Endothelial cell of umbilical vein (primary cell): ENCODE results near the gene SELE. TPM values are rescaled to one million over a fixed set of nuclear protein-coding genes. Genes with fewer than 3 reads are reported as not detected.

ENCODE experiments used
- BruUV-seq: library from RNA; stranded (reverse); fragments of 400-500 nt; replicated peaks from 2 replicates; lab custom pipeline; 2021; lab: Mats Ljungman, UMichigan
- CTCF ChIA-PET: fragments of 300-600, 350-600 bp; sonication (Branson Sonifier 250); formaldehyde crosslinking; loops from one replicate; lab custom pipeline; 2021; ENCODE audit warnings: antibody characterized with exemption, inconsistent platforms; lab: Charles Lee
- POLR2A ChIA-PET: fragments of 300-600, 350-600 bp; sonication (Branson Sonifier 250); formaldehyde crosslinking; loops from one replicate; lab custom pipeline; 2021; ENCODE audit warnings: antibody characterized with exemption, inconsistent platforms; lab: Charles Lee
- DNase-seq: peaks from one replicate; pipeline ENCODE4 v3.0.0-alpha.2; 2011; ENCODE audit warnings: low read depth, low spot score
- FAIRE-seq: peaks from 2 replicates; lab custom pipeline; 2011; peaks lifted over from hg19 to GRCh38; lab: Jason Lieb, UNC
- H2AFZ ChIP-seq: 2 replicates; pipeline ENCODE4 v1.6.0; 2012; ENCODE audit warnings: low read depth, low read length, control low read depth, inconsistent platforms
- H3K27ac ChIP-seq: 2 replicates; pipeline ENCODE4 v1.5.1; 2011; ENCODE audit warnings: low read depth, mild to moderate bottlenecking, control low read depth, low read length, moderate library complexity; ENCODE audit not compliant: insufficient read depth
- H3K27me3 ChIP-seq, 2 experiments: 2 replicates each; pipeline versions ENCODE4 v1.6.0 to v1.6.1; 2011; ENCODE audit warnings: low read length in 2 of 2, mixed read lengths in 1 of 2; ENCODE audit not compliant: control insufficient read depth in 2 of 2, insufficient read depth in 2 of 2
- H3K36me3 ChIP-seq, 2 experiments: 2 replicates in 1 of 2; 3 replicates in 1 of 2; pipeline ENCODE4 v1.5.1; 2011; ENCODE audit warnings: low read length in 2 of 2, mild to moderate bottlenecking in 1 of 2, moderate library complexity in 1 of 2; ENCODE audit not compliant: control insufficient read depth in 2 of 2, insufficient read depth in 2 of 2; ENCODE audit errors: extremely low read depth in 1 of 2
- H3K4me1 ChIP-seq: 3 replicates; pipeline ENCODE4 v1.5.1; 2011; ENCODE audit warnings: mild to moderate bottlenecking, low read length; ENCODE audit not compliant: control insufficient read depth, insufficient read depth; ENCODE audit errors: extremely low read depth
- H3K4me2 ChIP-seq: 2 replicates; pipeline ENCODE4 v1.6.1; 2011; ENCODE audit warnings: low read length, control low read depth, mixed read lengths; ENCODE audit not compliant: insufficient read depth
- H3K4me3 ChIP-seq, 3 experiments: fragments of 200-600 bp in 1 of 3; sonication (generic), shearing (Covaris generic) in 1 of 3; replicated peaks in 1 of 3; 2 replicates each; pipeline ENCODE4 v1.5.1; 2011 to 2016; ENCODE audit warnings: control low read depth in 3 of 3, low read length in 3 of 3, mild to moderate bottlenecking in 2 of 3, inconsistent platforms in 1 of 3, low read depth in 1 of 3, moderate library complexity in 1 of 3; ENCODE audit not compliant: insufficient read depth in 1 of 3
- H3K79me2 ChIP-seq: 2 replicates; pipeline ENCODE4 v1.6.0; 2012; ENCODE audit warnings: low read length, inconsistent platforms; ENCODE audit not compliant: control insufficient read depth, insufficient read depth
- H3K9ac ChIP-seq: replicated peaks from 2 replicates; pipeline ENCODE3; 2011; ENCODE audit warnings: low read length, control low read depth; ENCODE audit not compliant: insufficient read depth; ENCODE audit errors: extremely low read depth
- H3K9me1 ChIP-seq: replicated peaks from 3 replicates; pipeline ENCODE4 v1.6.0; 2011; ENCODE audit warnings: mild to moderate bottlenecking, low read length; ENCODE audit not compliant: control insufficient read depth, insufficient read depth; ENCODE audit errors: extremely low read depth
- H3K9me3 ChIP-seq: replicated peaks from 2 replicates; pipeline ENCODE4 v1.5.1; 2012; ENCODE audit warnings: low read length, inconsistent platforms; ENCODE audit not compliant: control insufficient read depth, insufficient read depth
- H4K20me1 ChIP-seq: replicated peaks from 2 replicates; pipeline ENCODE3; 2011; ENCODE audit warnings: mild to moderate bottlenecking, low read length; ENCODE audit not compliant: control insufficient read depth, insufficient read depth; ENCODE audit errors: extremely low read depth
- CTCF ChIP-seq, 2 donors: IDR thresholded peaks; 1 replicate in 1 of 2; 2 replicates in 1 of 2; pipeline ENCODE4 v1.5.1; 2011; ENCODE audit warnings: low read length in 2 of 2, mild to moderate bottlenecking in 2 of 2, moderate library complexity in 2 of 2, control low read depth in 1 of 2, inconsistent platforms in 1 of 2, low read depth in 1 of 2; ENCODE audit not compliant: insufficient read depth in 1 of 2; ENCODE audit errors: extremely low read depth in 1 of 2
- EZH2 ChIP-seq: IDR thresholded peaks from 2 replicates; pipeline ENCODE4 v1.6.1; 2012; ENCODE audit warnings: borderline replicate concordance, low read depth, mild to moderate bottlenecking, moderate library complexity, low read length, inconsistent platforms; ENCODE audit not compliant: severe bottlenecking
- FOS ChIP-seq: IDR thresholded peaks from 2 replicates; pipeline ENCODE4 v1.6.1; 2011; ENCODE audit warnings: mild to moderate bottlenecking, low read length, moderate library complexity, borderline replicate concordance; ENCODE audit not compliant: insufficient read depth
- GATA2 ChIP-seq: IDR thresholded peaks from 2 replicates; pipeline ENCODE4 v1.7.0; 2011; ENCODE audit warnings: low read depth, mild to moderate bottlenecking, moderate library complexity, mixed read lengths, low read length; ENCODE audit not compliant: insufficient read length, insufficient read depth
- JUN ChIP-seq: IDR thresholded peaks from 2 replicates; pipeline ENCODE4 v1.6.1; 2011; ENCODE audit warnings: borderline replicate concordance, low read depth; ENCODE audit not compliant: insufficient read length, insufficient read depth
- MAX ChIP-seq: IDR thresholded peaks from 2 replicates; pipeline ENCODE4 v1.6.1; 2011; ENCODE audit not compliant: insufficient read depth, insufficient read length
- MYC ChIP-seq: IDR thresholded peaks from one replicate; pipeline ENCODE4 v1.6.1; 2011; ENCODE audit warnings: mild to moderate bottlenecking, low read depth, low read length
- POLR2A ChIP-seq: IDR thresholded peaks from 2 replicates; pipeline ENCODE4 v1.6.1; 2012; ENCODE audit warnings: low read depth, mild to moderate bottlenecking, control low read depth, low read length
- POLR2AphosphoS5 ChIP-seq: IDR thresholded peaks from 2 replicates; pipeline ENCODE4 v1.6.1; 2012; ENCODE audit warnings: low read depth, mild to moderate bottlenecking, control low read depth, low read length, moderate library complexity; ENCODE audit not compliant: insufficient read depth
- dilution Hi-C: fragments of 300-500 bp; cut with MboI; formaldehyde crosslinking; loops from one replicate; pipeline ENCODE4 v1.15.0; 2019; ENCODE audit warnings: low sequenced_read_pairs; ENCODE audit not compliant: extremely low pct_ligation_motif_present
- intact Hi-C: fragments of 100-400 bp; cut with micrococcal nuclease; formaldehyde crosslinking; loops from one replicate; pipeline ENCODE4 v1.10.0; 2022
- polyA plus RNA-seq, 4 experiments: library from polyadenylated mRNA; depleted of rRNA in 3 of 4; stranded (reverse) in 3 of 4; unstranded in 1 of 4; fragments of >200 nt; gene quantifications; 2 replicates each; pipeline versions ENCODE4 v1.2.1 to v1.2.3, GENCODE V29; 2011 to 2012; ENCODE audit warnings: missing spikeins in 1 of 4
- total RNA-seq: library from RNA; stranded (reverse); gene quantifications from 2 replicates; pipeline ENCODE4 v1.2.3, GENCODE V29; 2021

Gene SELE
- total and polyA plus RNA-seq, 2 donors (not counting 3 experiments of a cell fraction or from before 2014, with no cell fraction given), result 1.5 to 4.7 TPM

GRCh38 chr1:169729991-169730390, 3.9 kb downstream of the SELE start:
- Histone ChIP-seq H4K20me1 (no peaks in the 10 kb centered on the region), H3K27me3 (peaks cover 11 to 12% of the 10 kb centered on the region in 2 experiments), H3K79me2 (no peaks in the 10 kb centered on the region), H3K4me2 (no peak overlapping the region), H3K9ac (no peak overlapping the region), H2AFZ (no peak overlapping the region), H3K4me1 (peaks cover 8% of the 10 kb centered on the region), H3K36me3 (no peaks in the 10 kb centered on the region), H3K9me1 (no peaks in the 10 kb centered on the region), H3K9me3 (no peaks in the 10 kb centered on the region), H3K27ac (no peak overlapping the region), H3K4me3 (no peak overlapping the region)
- ChIA-PET CTCF (no interaction called here), POLR2A (no interaction called here)
- intact Hi-C loops (no loop called here), dilution Hi-C loops (no loop called here)
- DNase-seq, result no peak
- FAIRE-seq, result no peak
- no TSS peak for BruUV-seq
- TF ChIP-seq MAX, result no peak
- no peak for TF ChIP-seq POLR2AphosphoS5
- TF ChIP-seq POLR2A, result no peak
- no peak for TF ChIP-seq GATA2
- TF ChIP-seq MYC, result no peak
- no peak for TF ChIP-seq CTCF (IDR thresholded peaks at IDR 0.05; ENCODE audit: extremely low read depth in 1 of 2, insufficient read depth in 1 of 2, low read depth in 1 of 2, low read length in 2 of 2)
- TF ChIP-seq JUN, result no peak
- TF ChIP-seq EZH2, result no peak
- no peak for TF ChIP-seq FOS
